ENCODE data around the gene FABP7. TPM values are rescaled to one million over a fixed set of nuclear protein-coding genes. Genes with fewer than 3 reads are reported as not detected.

The FABP7 gene
- total RNA-seq, 1 experiment from 2014 or later = not detected

DNA sequence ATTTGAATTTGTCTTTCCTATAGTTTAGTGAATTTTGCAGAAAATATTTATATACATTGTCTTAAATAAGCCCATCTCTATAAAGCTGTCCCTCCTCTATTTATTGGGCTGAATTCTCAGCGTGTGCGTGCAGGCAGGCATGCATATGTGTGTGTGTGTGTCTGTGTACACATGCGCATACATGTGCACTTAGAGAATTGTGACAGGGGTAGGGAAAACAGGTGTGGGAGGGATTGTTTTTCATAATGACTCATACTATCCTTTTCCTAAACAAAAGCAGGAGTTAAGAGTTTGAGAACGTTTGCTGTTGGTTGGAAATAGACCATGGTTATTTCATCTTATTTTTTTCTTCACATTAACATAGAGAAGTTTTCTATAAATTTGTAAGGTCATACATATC lies 43.4 kb upstream of the FABP7 start:
- Histone ChIP-seq H3K27me3 (replicated peaks; ENCODE audit: control insufficient read depth, insufficient read depth, low read length) (no peaks in the 10 kb centered on the region), H3K9me3 (no peaks in the 10 kb centered on the region), H3K36me3 (ENCODE audit: control insufficient read depth, insufficient read depth, low read length) (no peaks in the 10 kb centered on the region), H3K4me1 (peaks cover 9% of the 10 kb centered on the region; the same call in 1 of the 2 replicates), H3K4me3 (ENCODE audit: low read depth, low read length) (no peak overlapping the region)
- H3K27me3 Mint-ChIP-seq (ENCODE audit: insufficient read depth, unreplicated experiment) = no peaks in the 10 kb centered on the region
- no peak overlapping the region for H3K4me3 Mint-ChIP-seq (ENCODE audit: unreplicated experiment)
- ChIA-PET CTCF (no interaction called here), POLR2A (no interaction called here)
- BruUV-seq (replicated peaks) = no TSS peak
- no peaks in the 10 kb centered on the region for H3K9me3 Mint-ChIP-seq (ENCODE audit: unreplicated experiment)
- no peaks in the 10 kb centered on the region for H3K36me3 Mint-ChIP-seq (ENCODE audit: insufficient read depth, unreplicated experiment)
- H3K27ac Mint-ChIP-seq (ENCODE audit: unreplicated experiment) = no peak overlapping the region
- H3K4me1 Mint-ChIP-seq (ENCODE audit: low read depth, unreplicated experiment) = peaks cover 15% of the 10 kb centered on the region
- DNase-seq = no peak
- TF ChIP-seq, protein P1, sequence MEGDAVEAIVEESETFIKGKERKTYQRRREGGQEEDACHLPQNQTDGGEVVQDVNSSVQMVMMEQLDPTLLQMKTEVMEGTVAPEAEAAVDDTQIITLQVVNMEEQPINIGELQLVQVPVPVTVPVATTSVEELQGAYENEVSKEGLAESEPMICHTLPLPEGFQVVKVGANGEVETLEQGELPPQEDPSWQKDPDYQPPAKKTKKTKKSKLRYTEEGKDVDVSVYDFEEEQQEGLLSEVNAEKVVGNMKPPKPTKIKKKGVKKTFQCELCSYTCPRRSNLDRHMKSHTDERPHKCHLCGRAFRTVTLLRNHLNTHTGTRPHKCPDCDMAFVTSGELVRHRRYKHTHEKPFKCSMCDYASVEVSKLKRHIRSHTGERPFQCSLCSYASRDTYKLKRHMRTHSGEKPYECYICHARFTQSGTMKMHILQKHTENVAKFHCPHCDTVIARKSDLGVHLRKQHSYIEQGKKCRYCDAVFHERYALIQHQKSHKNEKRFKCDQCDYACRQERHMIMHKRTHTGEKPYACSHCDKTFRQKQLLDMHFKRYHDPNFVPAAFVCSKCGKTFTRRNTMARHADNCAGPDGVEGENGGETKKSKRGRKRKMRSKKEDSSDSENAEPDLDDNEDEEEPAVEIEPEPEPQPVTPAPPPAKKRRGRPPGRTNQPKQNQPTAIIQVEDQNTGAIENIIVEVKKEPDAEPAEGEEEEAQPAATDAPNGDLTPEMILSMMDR (IDR thresholded peaks at IDR 0.05; ENCODE audit: insufficient read depth in 1 of 2, low read depth in 1 of 2, low read length in 1 of 2, severe bottlenecking in 1 of 2, unreplicated experiment in 1 of 2) = no peak
- intact Hi-C loops (cut with micrococcal nuclease; ENCODE audit: unreplicated experiment) = no loop called here

DNA sequence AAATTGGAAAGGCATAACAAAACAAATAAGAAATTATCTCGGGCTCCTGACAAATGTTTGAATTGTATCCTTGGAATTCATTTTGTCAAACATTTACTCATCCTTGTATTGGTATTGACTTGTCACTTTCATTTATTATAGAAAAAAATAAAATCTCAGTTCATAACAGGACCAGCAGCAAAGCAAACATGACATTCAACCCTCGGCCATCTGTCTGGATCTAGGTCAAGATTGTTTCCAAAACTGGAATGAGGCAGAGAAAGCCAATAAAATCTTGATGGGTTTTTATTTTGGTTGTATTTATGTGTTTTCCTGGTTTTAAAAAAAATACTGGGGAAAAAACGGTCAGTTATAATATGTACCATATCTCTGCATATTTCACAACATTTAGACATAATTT lies 42.9 kb upstream of the FABP7 start:
- Mint-ChIP-seq H3K27ac (ENCODE audit: unreplicated experiment) (no peak overlapping the region), H3K4me1 (ENCODE audit: low read depth, unreplicated experiment) (peaks cover 15% of the 10 kb centered on the region), H3K4me3 (ENCODE audit: unreplicated experiment) (no peak overlapping the region), H3K27me3 (ENCODE audit: insufficient read depth, unreplicated experiment) (no peaks in the 10 kb centered on the region), H3K9me3 (ENCODE audit: unreplicated experiment) (no peaks in the 10 kb centered on the region), H3K36me3 (ENCODE audit: insufficient read depth, unreplicated experiment) (no peaks in the 10 kb centered on the region)
- TF ChIP-seq, protein P1 (IDR thresholded peaks at IDR 0.05; ENCODE audit: insufficient read depth in 1 of 2, low read depth in 1 of 2, low read length in 1 of 2, severe bottlenecking in 1 of 2, unreplicated experiment in 1 of 2) = no peak
- no peaks in the 10 kb centered on the region for H3K9me3 ChIP-seq
- H3K4me1 ChIP-seq = peaks cover 9% of the 10 kb centered on the region; the same call in 1 of the 2 replicates
- POLR2A ChIA-PET = no interaction called here
- no TSS peak for BruUV-seq (replicated peaks)
- no peaks in the 10 kb centered on the region for H3K27me3 ChIP-seq (replicated peaks; ENCODE audit: control insufficient read depth, insufficient read depth, low read length)
- CTCF ChIA-PET = no interaction called here
- no peak for DNase-seq
- no peak overlapping the region for H3K4me3 ChIP-seq (ENCODE audit: low read depth, low read length)
- intact Hi-C loops (cut with micrococcal nuclease; ENCODE audit: unreplicated experiment) = no loop called here
- no peaks in the 10 kb centered on the region for H3K36me3 ChIP-seq (ENCODE audit: control insufficient read depth, insufficient read depth, low read length)

DNA sequence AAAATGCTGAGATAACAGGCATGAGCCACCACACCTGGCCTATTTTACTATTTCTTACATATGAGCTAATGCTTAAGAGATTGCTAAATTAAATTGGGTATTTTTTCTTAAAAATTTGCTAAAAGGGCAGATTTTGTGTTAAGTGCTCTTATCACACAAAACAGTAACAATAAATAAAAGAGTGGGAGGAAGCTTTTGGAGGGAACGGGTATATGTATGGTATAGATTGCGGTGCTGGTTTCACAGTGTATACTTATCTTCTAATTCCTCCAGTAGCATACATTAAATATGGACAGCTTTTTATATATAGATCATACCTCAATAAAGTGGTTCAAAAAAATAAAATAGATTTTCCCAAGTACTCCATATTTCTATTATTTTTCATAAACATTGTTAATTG lies 39.4 kb upstream of the FABP7 start:
- Histone ChIP-seq H3K36me3 (ENCODE audit: control insufficient read depth, insufficient read depth, low read length) (no peaks in the 10 kb centered on the region), H3K27me3 (replicated peaks; ENCODE audit: control insufficient read depth, insufficient read depth, low read length) (no peaks in the 10 kb centered on the region), H3K4me3 (ENCODE audit: low read depth, low read length) (no peak overlapping the region), H3K9me3 (no peaks in the 10 kb centered on the region), H3K4me1 (peaks cover 6% of the 10 kb centered on the region; the same call in 1 of the 2 replicates)
- H3K36me3 Mint-ChIP-seq (ENCODE audit: insufficient read depth, unreplicated experiment) = no peaks in the 10 kb centered on the region
- no peak overlapping the region for H3K4me3 Mint-ChIP-seq (ENCODE audit: unreplicated experiment)
- peaks cover 5% of the 10 kb centered on the region for H3K4me1 Mint-ChIP-seq (ENCODE audit: low read depth, unreplicated experiment)
- ChIA-PET POLR2A (no interaction called here), CTCF (interaction anchor here (1.8 kb wide), 1 partner anchor 99 kb away, joined by 4 read pairs; no protein-coding TSS in a partner anchor)
- H3K27ac Mint-ChIP-seq (ENCODE audit: unreplicated experiment) = no peak overlapping the region
- no TSS peak for BruUV-seq (replicated peaks)
- no peaks in the 10 kb centered on the region for H3K9me3 Mint-ChIP-seq (ENCODE audit: unreplicated experiment)
- H3K27me3 Mint-ChIP-seq (ENCODE audit: insufficient read depth, unreplicated experiment) = no peaks in the 10 kb centered on the region
- TF ChIP-seq, protein P1 (IDR thresholded peaks at IDR 0.05; ENCODE audit: insufficient read depth in 1 of 2, low read depth in 1 of 2, low read length in 1 of 2, severe bottlenecking in 1 of 2, unreplicated experiment in 1 of 2) = no peak
- intact Hi-C loops (cut with micrococcal nuclease; ENCODE audit: unreplicated experiment) = no loop called here
- DNase-seq = no peak

Data from Caco-2 (cell line).